ENCODE results near the gene RBPJL. TPM values are rescaled to one million over a fixed set of nuclear protein-coding genes. Genes with fewer than 3 reads are reported as not detected.

Gene RBPJL
- total RNA-seq, 1 experiment from 2014 or later = not detected

GRCh38 chr20:45322952-45323383 is 16.3 kb downstream of the RBPJL start:
- Histone ChIP-seq H3K79me2 (ENCODE audit: low read length) (0 out of 2 replicates have a peak, but pooled peaks cover 2% of the 10 kb centered on the region), H3K4me2 (ENCODE audit: low read length) (no peak overlapping the region), H3K4me1 (ENCODE audit: insufficient read depth, low read length) (peaks cover 9% of the 10 kb centered on the region), H2AFZ (ENCODE audit: low read length) (no peak overlapping the region), H3K9me3 (ENCODE audit: low read length) (no peaks in the 10 kb centered on the region), H3K9me2 (replicated peaks; ENCODE audit: low read length) (no peaks in the 10 kb centered on the region), H3K27ac (ENCODE audit: low read length) (no peak overlapping the region), H4K20me1 (ENCODE audit: low read length) (0 out of 2 replicates have a peak, but pooled peaks cover 2% of the 10 kb centered on the region), H3K27me3 (ENCODE audit: low read length) (no peaks in the 10 kb centered on the region), H3F3A (ENCODE audit: low read length, unreplicated experiment) (no peaks in the 10 kb centered on the region), H3K9ac (ENCODE audit: low read length) (no peak overlapping the region), H3K4me3 (ENCODE audit: low read length) (no peak overlapping the region), H3K36me3 (ENCODE audit: low read depth, low read length) (peaks cover 24% of the 10 kb centered on the region)
- TF ChIP-seq CTCF (conservative IDR thresholded peaks at IDR 0.05; ENCODE audit: low read depth, low read length) = peak; percentile 63
- no peak for TF ChIP-seq EZH2 (IDR thresholded peaks at IDR 0.05; ENCODE audit: low read length, unreplicated experiment)
- no TSS peak for BruUV-seq (replicated peaks)
- ChIA-PET CTCF (interaction anchor here (0.5 to 2.0 kb wide), 16 partner anchors 9 to 245 kb away, joined by 3 to 34 read pairs (median 4); partner anchors contain the start of gene SYS1), POLR2A (ENCODE audit: unreplicated experiment) (interaction anchor here (0.6 to 1.0 kb wide), 2 partner anchors 14 to 49 kb away, joined by 3 read pairs; no protein-coding TSS in a partner anchor)
- DNase-seq = peak; percentile 70
- peak; percentile 54 for ATAC-seq
- intact Hi-C loops (cut with micrococcal nuclease) = loop anchor here (2.0 kb wide), 1 partner anchor 40 kb away; the partner anchor contains the start of gene SYS1

GRCh38 chr20:45323731-45324130 is 17.1 kb downstream of the RBPJL start:
- H2AFZ ChIP-seq (ENCODE audit: low read length) = no peak overlapping the region
- intact Hi-C loops (cut with micrococcal nuclease) = loop anchor here (2.0 kb wide), 1 partner anchor 39 kb away; the partner anchor contains the start of gene SYS1
- TF ChIP-seq CTCF (conservative IDR thresholded peaks at IDR 0.05; ENCODE audit: low read depth, low read length) (no peak), EZH2 (IDR thresholded peaks at IDR 0.05; ENCODE audit: low read length, unreplicated experiment) (no peak), EZH2phosphoT487 (IDR thresholded peaks at IDR 0.05; ENCODE audit: borderline replicate concordance, low read length) (no peak)
- POLR2A ChIA-PET (ENCODE audit: unreplicated experiment) = interaction anchor here (1.0 kb wide), 1 partner anchor 14 kb away, joined by 3 read pairs; no protein-coding TSS in a partner anchor
- H3K4me3 ChIP-seq (ENCODE audit: low read length) = no peak overlapping the region
- no peaks in the 10 kb centered on the region for H3K9me3 ChIP-seq (ENCODE audit: low read length)
- no TSS peak for BruUV-seq (replicated peaks)
- ATAC-seq = peak; percentile 40; the same call in 1 of the 2 replicates
- peak; percentile 64 for DNase-seq
- peaks cover 9% of the 10 kb centered on the region for H3K4me1 ChIP-seq (ENCODE audit: insufficient read depth, low read length)
- H4K20me1 ChIP-seq (ENCODE audit: low read length) = 0 out of 2 replicates have a peak, but pooled peaks cover 7% of the 10 kb centered on the region
- H3K9me2 ChIP-seq (replicated peaks; ENCODE audit: low read length) = no peaks in the 10 kb centered on the region
- no peak overlapping the region for H3K9ac ChIP-seq (ENCODE audit: low read length)
- H3F3A ChIP-seq (ENCODE audit: low read length, unreplicated experiment) = no peaks in the 10 kb centered on the region
- H3K79me2 ChIP-seq (ENCODE audit: low read length) = 0 out of 2 replicates have a peak, but pooled peaks cover 5% of the 10 kb centered on the region
- H3K27ac ChIP-seq (ENCODE audit: low read length) = no peak overlapping the region
- peaks cover 31% of the 10 kb centered on the region for H3K36me3 ChIP-seq (ENCODE audit: low read depth, low read length)
- CTCF ChIA-PET = interaction anchor here (0.6 to 2.0 kb wide), 6 partner anchors 10 to 246 kb away, joined by 3 to 34 read pairs (median 3); partner anchors contain the start of gene SYS1
- H3K4me2 ChIP-seq (ENCODE audit: low read length) = no peak overlapping the region
- no peaks in the 10 kb centered on the region for H3K27me3 ChIP-seq (ENCODE audit: low read length)

- BruUV-seq (replicated peaks) = no TSS peak
- DNase-seq (no peak), ATAC-seq (no peak)
- Histone ChIP-seq H3K27ac (ENCODE audit: low read length) (no peak overlapping the region), H3K4me2 (ENCODE audit: low read length) (no peak overlapping the region), H3K36me3 (ENCODE audit: low read depth, low read length) (peaks cover 48% of the 10 kb centered on the region), H3K4me1 (ENCODE audit: insufficient read depth, low read length) (peaks cover 14% of the 10 kb centered on the region), H3K4me3 (ENCODE audit: low read length) (no peak overlapping the region), H3K9me3 (ENCODE audit: low read length) (no peaks in the 10 kb centered on the region), H3K9me2 (replicated peaks; ENCODE audit: low read length) (no peaks in the 10 kb centered on the region), H4K20me1 (ENCODE audit: low read length) (peaks cover 16% of the 10 kb centered on the region; the same call in 1 of the 2 replicates), H3K9ac (ENCODE audit: low read length) (no peak overlapping the region), H3K27me3 (ENCODE audit: low read length) (no peaks in the 10 kb centered on the region), H3K79me2 (ENCODE audit: low read length) (0 out of 2 replicates have a peak, but pooled peaks cover 5% of the 10 kb centered on the region), H2AFZ (ENCODE audit: low read length) (no peak overlapping the region), H3F3A (ENCODE audit: low read length, unreplicated experiment) (no peaks in the 10 kb centered on the region)
- TF ChIP-seq EZH2 (IDR thresholded peaks at IDR 0.05; ENCODE audit: low read length, unreplicated experiment) (no peak), EZH2phosphoT487 (IDR thresholded peaks at IDR 0.05; ENCODE audit: borderline replicate concordance, low read length) (no peak), CTCF (conservative IDR thresholded peaks at IDR 0.05; ENCODE audit: low read depth, low read length) (no peak)
- intact Hi-C loops (cut with micrococcal nuclease) = no loop called here
- ChIA-PET POLR2A (ENCODE audit: unreplicated experiment) (no interaction called here), CTCF (no interaction called here)
These were observed 18.7 kb downstream of the RBPJL start for GRCh38 chr20:45325371-45325770.
